HG03108 (cell line): ENCODE measurements around the gene ATM.
"Not testable (repeated sequence)": the region's sequence is repeated elsewhere in the genome, so short reads cannot be mapped to it uniquely, and the experiment has no call there.

Experiments
- ATAC-seq: cut with Tn5 transposase; IDR thresholded peaks from one replicate; pipeline ENCODE4 v1.9.1; 2021; ENCODE audit warnings: moderate library complexity; ENCODE audit not compliant: unreplicated experiment

Gene ATM

DNA sequence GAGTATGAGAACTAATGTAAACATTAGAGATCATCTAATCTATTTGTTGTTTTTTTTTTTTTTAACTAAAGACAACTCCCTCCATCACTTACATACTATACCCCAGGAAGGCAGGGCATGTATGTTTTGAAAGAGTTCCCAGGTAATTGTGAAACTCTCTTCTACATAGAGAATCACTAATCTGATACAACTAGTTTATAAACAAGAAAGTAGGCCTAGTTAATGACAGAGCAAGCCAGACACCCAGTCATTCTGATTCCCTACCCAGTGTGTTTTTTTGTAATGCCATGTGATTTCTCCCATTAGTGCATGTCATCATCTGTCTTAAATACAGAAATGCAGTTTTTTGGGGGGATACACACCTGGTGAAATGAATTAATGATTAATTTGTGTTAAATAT is 123.6 kb downstream of the ATM start:
- no peak for ATAC-seq

GRCh38 chr11:108351468-108351867 is 128.6 kb downstream of the ATM start:
- ATAC-seq: no peak

DNA sequence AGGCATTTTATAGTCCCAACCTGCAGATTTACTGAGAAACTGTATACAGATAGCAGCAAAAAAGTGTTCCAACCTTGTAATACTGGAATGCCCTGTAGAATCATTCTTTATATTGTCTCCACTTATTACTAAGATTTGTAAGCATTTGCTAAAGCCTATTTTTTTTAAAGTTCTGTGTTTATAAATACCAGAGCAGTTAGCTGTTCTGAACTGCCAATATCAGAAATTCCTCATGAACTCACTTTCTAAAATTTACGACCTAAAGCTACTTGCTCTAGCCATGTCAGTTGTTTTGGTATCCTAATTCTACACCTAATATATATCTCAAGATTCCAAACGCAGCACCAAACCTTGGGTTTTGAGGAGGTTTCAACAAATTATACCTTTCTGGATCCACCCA is 141.3 kb downstream of the ATM start:
- ATAC-seq: no peak

DNA sequence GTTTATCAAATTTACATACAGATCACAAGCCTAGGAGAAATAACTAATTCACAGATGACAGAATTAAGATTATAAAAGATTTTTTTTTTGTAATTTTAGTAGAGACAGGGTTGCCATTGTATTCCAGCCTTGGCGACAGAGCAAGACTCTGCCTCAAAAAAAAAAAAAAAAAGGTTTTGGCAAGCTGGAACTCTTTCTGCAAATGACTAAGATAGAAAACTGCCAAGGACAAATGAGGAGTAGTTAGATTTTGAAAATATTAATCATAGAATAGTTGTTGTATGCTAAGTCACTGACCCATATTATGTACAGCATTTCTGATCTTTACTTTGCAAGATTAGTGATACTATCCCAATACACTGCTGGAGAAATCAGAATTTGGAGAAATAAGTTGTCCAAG is 145.3 kb downstream of the ATM start:
- ATAC-seq: no peak

DNA sequence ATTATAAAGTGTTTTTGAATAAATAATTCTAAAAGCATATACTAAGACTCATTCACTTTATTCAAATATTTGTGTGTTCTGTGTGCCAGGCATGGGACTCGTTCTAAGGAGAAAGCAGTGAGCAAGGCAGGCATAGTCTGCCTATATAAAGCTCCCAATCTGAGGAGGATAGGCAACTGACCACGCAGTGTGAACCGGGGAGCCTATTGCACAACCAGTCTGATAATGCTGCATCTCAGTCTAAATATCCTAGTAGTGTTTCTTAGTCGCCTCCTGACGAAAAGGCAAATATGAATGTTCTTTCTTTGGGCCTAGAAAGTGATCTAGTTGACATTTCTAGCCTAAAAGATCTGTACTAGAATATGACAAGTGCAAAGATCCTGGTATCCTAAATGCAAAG is 146.2 kb downstream of the ATM start:
- no peak for ATAC-seq

DNA sequence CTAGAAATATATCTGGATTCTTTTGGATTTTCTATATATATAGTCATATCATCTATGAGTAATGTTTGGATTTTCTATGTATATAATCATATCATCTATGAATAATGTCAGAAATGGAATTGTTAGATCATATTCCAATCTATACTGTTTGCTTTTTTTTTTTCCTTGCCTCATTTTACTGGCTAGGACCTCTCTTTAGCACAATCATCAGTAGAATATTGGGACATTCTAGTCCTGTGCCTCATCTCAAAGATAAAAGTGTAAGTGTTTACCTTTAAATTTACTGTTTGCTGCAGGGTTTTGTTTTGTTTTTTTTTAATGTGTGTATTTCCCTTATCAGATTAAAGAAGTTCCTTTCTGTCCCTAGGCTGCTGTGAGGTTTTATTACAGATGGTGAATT is 147.4 kb downstream of the ATM start:
- no peak for ATAC-seq

- no peak for ATAC-seq
Observed at GRCh38 chr11:108370990-108371389, 148.1 kb downstream of the ATM start.

DNA sequence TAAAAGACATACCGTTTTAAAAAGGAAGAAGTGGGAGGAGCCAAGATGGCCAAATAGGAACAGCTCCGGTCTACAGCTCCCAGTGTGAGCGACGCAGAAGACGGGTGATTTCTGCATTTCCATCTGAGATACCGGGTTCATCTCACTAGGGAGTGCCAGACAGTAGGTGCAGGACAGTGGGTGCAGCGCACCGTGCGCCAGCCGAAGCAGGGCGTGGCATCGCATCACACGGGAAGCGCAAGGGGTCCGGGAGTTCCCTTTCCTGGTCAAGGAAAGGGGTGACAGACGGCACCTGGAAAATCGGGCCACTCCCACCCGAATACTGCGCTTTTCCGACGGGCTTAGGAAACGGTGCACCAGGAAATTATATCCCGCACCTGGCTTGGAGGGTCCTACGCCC is 150.6 kb downstream of the ATM start:
- ATAC-seq: not testable (repeated sequence)

- no peak for ATAC-seq
Observed at GRCh38 chr11:108388576-108388975, 165.7 kb downstream of the ATM start.

DNA sequence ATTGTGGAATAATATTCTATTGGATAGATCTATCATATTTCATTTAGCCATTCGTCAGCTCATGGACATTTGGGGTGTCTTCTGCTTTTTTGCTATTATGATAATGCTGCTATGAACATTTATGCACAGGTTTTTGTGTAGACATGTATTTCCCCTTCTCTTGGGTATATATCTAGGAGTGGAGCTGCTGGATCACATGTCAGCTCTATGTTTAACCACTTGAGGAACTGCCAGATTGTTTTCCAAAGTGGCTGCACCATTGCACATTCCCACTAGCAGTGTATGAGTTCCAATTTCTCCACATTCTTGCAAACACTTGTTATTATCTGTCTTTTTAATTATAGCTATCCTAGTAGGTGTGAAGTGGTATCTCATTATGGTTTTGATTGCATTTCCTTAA is 169.5 kb downstream of the ATM start:
- ATAC-seq: no peak

GRCh38 chr11:108393046-108393445 is 170.2 kb downstream of the ATM start:
- ATAC-seq: no peak

DNA sequence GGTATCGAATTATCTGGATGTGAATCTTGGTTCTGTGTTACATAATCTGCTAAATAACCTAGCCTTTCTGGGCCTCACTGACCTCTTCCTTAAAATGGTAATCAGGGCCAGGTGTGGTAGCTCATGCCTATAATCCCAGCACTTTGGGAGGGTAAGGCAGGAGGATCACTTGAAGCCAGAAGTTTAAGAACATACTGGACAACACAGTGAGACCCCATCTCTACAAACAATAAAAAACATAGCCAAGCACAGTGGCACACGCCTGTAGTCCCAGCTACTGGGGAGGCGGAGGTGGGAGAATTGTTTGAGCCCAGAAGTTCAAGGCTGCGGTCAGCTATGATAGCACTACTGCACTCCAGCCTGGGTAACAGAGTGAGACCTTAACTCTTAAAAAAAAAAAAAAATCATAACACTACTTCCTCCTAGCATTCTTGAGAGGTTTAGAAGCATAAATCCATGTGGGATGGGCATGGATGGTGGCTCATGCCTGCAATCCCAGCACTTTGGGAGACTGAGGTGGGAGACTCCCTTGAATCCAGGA is 171.9 kb downstream of the ATM start:
- no peak for ATAC-seq

- not testable (repeated sequence) for ATAC-seq
Observed at GRCh38 chr11:108396672-108397071, 173.8 kb downstream of the ATM start.

- ATAC-seq: no peak
Observed at GRCh38 chr11:108398439-108398838, 175.6 kb downstream of the ATM start.

DNA sequence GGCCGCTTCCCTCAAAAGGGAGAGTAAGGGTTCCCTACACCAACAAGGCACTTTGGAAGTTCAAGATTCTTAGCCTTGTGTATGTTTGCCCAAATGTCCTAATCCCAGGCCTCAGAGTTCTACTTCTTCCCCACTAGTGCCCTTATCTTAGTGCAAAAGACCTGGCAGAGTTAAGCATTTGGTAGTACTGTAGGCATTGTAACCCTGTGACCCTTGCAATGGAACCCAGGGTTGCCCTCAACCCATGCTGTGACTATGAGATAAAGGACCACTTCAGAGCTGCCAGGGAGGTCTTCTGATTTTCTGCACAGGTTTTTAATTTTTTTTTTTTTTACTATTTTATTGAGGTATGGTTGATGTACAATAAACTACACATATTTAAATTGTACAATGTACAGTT is 179.4 kb downstream of the ATM start:
- ATAC-seq: no peak

DNA sequence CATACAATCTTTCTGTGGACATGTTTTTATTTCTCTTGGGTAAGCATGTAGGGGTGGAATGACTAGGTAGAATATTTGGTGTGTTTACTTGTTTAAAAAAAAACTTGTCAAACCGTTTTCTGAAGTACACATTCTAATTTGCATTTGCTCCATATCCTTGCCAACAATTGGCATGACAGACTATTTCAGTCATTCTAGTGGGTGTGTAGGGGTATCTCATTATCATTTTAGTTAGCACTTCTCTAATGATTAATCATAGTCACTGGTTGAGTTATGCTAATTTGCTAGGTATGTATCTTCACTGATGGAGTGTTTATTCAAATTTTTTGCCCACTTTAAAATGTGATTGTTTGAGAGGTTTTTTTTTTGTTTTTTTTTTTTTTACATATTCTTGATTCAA is 180.2 kb downstream of the ATM start:
- ATAC-seq: no peak

DNA sequence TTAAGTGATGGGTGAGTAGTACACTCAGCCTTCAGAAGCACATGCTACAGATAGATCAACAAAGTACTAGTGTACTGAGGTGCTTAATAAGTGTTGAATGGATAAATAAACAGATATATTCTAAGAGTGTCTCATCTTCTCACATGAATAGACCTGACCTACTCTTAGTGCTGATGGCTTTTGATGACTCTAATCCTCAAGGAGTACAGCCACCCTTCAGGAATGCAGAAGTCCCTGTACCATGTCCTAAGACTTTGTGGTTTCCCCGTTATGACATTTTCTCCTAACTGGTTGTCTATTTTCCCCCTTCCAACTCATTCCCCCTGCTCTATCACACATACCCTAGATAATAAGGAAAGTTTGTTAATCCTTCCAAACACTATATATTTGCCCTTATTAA is 182.8 kb downstream of the ATM start:
- ATAC-seq: no peak

DNA sequence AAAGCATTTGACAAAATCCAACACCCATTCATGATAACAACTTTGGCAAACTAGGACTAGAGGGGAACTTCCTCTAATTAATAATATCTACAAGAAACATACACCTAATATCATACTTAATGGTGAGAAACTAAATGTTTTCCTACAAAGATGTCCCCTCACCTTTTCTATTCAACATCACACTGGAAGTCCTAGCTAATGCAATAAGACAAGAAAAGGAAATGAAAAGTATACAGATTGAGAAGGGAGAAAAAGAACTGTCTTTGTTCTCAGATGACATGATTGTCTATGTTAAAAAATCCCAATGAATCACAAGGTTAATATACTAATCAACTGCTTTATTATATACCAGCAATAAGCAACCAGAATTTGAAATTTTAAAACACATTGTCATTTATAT is 192.1 kb downstream of the ATM start:
- no peak for ATAC-seq

DNA sequence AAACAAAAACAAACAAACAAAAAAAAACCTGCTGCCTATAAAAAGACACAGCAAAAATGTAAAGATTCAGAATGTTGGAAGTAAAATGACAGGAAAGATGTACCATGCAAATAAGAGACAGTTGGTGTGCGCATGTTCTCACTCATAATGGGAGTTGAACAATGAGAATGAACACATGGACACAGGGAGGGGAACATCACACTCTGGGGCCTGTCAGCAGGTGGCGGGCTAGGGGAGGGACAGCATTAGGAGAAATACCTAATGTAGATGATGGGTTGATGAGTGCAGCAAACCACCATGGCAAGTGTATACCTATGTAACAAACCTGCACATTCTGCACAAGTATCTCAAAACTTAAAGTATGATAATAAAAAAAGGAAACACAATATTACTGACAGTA is 194.7 kb downstream of the ATM start:
- not testable (repeated sequence) for ATAC-seq
